HPDE6-E6E7 (cell line): ENCODE measurements around the gene LRP1B.

Experiments used
- DNase-seq: peaks from one replicate; pipeline ENCODE4 v3.0.0; 2011; ENCODE audit warnings: missing footprints; ENCODE audit errors: extremely low spot score

Gene LRP1B

GRCh38 chr2:142131010-142131669, at the start of gene LRP1B:
Gene LRP1B, minus strand, starts transcription at chr2:142131016. Its CDS starts 287 bp downstream, at chr2:142130729.
- no peak for DNase-seq

DNA sequence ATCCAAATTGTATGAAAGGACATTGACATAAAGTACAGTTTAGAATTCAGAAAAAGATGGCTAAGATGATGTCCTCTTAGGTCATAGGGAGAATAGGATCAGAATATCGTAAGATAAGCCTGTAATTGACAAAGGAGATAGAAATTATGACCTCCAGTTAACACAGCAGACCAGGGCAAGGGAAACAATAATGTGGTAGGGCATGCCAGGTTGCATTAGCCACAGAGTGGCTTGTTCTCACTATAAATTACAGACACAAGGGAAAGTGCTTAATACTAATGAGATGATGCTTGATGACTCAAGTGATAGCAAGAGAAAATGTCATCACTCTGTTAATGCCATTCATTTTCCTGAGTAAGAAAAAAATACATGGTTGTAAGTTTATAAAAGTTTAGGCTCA, 48.9 kb upstream of the LRP1B start:
- no peak for DNase-seq

- DNase-seq, result no peak
Measured at GRCh38 chr2:142178604-142179003, 47.8 kb upstream of the LRP1B start.

DNA sequence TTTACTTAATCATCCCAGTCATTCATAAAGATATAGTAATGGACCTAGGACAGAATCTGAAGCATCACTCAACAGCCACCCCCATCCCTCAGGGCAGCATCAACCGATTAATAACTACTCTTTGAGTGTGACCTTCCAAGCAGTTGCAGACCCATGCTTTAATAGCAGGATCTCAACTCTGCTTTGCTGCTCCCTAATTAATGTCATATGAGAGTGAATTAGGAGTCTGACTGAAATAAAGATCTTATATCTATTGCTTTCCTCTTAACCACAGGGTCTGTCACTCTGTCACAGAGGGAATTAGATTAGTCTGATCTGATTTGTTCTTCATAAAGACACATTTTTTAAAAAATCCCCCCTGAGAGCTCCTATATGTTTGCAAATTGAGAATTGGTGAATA, 46.1 kb upstream of the LRP1B start:
- no peak for DNase-seq

DNA sequence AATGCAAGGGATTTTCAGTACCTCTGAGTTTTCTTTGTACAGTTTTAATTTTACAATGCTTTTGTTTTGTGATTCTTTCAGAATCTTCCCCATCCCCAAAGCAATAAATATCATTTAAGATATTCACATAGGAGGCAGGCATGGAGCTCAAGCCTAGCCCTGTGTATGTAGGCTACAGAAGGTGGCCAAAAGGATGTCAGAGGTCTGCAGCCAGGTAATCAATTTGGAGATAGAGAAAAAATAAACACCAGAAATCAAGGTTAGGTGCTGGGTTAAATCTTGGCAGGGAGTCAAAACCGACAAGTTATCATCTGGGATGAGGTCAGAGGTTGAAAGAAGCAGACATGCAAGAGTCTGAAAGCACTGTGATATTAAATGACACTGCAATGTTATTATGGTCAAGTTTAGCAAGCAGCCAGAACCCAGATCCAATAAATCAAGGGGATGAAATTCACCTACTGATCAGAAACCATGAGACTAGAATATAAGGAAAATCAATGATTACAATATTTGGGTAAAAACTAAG, 45.1 kb upstream of the LRP1B start:
- no peak for DNase-seq

DNA sequence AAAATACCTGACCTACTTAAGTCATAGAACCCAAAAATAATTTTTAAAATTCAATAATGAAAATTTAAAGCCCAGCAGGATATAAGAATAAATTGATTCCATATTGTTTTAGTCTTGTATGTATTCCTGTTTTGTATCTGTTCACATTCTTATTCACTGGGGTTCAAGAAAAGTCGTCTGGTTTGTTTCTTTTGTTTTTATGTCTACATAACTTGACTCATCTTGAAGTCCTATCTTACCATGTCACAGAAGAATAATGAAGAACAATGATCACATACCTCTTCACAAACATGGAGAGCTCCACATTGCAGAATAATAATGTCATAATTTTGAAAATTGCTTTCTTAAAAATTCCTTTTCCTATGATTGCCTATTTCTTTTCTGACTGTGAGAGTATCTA, 43.4 kb upstream of the LRP1B start:
- no peak for DNase-seq

DNA sequence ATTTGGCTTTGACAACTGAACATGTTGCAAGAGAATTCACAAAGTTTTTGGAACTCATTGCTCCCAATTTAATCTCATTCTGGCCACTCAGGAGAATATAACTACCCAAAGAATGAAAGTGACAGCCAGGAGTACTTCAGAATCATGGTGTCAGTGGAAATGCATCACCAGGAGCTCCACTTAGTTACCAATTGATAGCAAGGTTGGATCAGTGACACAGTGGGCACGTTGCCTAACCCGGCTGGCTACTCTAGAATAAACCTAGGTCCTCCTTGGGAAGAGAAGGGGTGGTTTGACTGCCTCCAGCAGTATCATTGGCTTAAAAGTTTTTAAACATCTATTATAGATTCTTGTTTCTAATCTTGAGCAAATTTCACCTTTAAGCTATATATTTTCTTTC, 40.0 kb upstream of the LRP1B start:
- DNase-seq, result no peak

GRCh38 chr2:142165790-142166189, 35.0 kb upstream of the LRP1B start:
- DNase-seq, result peak; percentile 57

DNA sequence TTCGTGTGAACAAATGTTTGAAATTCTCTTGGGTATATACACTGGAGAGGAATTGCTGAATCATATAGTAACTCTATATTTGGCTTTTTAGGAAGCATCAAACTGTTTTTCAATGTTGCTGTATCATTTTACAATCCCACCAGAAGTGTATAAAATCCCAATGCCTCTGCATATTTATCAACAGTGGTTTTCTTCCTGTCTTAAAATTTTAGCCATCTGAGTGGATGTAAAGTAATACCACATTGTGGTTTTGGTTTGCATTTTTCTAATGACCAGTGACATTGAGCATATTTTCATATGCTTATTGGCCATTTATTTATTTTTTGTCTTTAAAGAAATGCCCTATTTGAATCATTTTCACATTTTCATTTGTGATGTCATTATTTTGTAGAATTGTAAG, 22.8 kb upstream of the LRP1B start:
- no peak for DNase-seq

DNA sequence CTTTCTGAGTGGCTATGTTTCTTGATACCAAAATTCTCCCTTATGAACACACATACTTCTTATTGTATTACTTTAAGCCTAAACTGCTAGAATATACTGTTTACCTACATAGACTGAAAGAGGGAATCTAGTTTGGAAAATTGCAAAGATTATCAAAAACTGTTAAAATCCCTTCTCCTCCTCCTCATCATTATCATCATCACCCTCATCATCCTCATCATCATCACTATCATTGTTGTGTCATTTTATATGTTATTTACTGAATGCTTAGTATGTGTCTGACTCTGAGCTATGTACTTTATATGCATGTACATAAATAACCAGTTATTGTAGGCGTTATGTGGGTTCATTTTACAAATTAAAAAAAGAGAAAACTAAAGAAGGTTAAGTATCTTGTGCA, 19.6 kb upstream of the LRP1B start:
- no peak for DNase-seq

GRCh38 chr2:142144547-142144946, 13.7 kb upstream of the LRP1B start:
- no peak for DNase-seq

DNA sequence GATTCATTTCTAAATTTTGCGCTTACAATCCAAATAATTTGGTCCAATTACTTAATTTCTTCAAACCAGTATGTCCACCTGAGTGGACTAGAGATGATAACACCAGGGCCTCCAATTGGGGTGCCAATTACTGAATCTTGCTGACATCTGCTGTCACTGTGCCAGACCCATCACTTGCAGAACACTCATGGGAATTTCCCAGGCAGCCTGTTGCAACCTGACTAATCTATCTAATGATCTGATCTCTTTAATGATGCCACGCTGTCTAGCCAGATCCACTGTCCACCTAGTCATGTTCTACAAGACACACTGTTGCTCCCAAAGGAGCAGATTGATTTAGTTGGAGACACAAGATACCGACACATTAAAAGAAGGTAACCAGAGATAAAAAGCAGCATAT, 11.8 kb upstream of the LRP1B start:
- no peak for DNase-seq

DNA sequence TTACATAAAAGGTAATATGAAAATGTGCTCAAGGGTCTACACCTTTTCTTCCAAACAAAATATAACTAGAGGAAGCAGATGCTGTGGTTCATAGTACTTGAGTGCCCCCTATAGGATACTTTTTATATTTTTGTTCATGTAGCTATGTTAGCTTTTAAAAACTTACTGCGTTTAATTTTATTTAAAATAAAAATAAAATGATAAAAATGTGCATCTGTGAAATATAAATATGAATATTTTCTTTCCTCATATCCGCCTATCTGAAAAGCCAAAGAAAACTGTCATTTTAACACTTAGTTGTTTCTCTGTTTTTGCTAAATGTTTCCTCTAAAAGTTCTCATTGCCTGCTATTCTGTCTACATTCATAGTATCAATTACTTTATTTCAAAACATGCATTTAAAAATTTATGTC, 9.6 kb upstream of the LRP1B start:
- no peak for DNase-seq

GRCh38 chr2:142139384-142139783, 8.6 kb upstream of the LRP1B start:
- DNase-seq, result no peak

DNA sequence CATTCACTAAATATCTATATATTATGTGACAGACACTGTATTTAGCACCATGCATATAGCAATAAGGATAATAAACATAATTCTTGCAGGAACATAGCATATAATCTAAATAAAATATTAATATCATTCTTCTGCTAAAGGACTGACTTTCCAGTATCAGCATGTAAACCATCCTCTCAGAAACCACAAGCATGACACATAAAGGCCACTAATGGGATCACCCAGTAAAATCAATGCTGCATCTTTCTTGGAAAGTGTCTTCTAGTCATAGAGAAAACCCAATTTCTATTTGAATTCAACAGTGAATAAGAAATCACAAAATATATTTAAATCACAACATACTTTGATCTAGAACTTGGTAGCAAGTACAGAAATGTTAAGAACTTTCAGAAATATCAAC, 5.8 kb upstream of the LRP1B start:
- no peak for DNase-seq

DNA sequence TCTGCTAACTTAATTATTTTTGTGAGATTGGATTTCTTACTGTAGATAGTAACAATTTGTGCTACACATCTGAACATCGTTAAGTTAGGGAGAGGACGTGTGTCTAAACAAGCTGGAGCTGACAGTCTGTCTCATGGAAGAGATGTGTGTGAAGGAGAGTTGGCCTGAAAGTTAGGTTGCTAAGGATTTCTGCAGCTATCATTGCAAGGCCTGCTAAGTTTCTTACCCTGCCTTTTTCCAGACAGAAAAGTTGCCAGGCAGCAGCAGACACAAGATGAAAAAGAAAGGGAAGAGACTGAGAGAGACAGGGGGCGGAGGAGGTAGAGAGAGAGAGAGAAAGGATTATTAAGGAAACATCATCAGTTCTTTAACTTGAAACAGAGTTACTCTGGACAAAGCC, 4.1 kb upstream of the LRP1B start:
- no peak for DNase-seq

DNA sequence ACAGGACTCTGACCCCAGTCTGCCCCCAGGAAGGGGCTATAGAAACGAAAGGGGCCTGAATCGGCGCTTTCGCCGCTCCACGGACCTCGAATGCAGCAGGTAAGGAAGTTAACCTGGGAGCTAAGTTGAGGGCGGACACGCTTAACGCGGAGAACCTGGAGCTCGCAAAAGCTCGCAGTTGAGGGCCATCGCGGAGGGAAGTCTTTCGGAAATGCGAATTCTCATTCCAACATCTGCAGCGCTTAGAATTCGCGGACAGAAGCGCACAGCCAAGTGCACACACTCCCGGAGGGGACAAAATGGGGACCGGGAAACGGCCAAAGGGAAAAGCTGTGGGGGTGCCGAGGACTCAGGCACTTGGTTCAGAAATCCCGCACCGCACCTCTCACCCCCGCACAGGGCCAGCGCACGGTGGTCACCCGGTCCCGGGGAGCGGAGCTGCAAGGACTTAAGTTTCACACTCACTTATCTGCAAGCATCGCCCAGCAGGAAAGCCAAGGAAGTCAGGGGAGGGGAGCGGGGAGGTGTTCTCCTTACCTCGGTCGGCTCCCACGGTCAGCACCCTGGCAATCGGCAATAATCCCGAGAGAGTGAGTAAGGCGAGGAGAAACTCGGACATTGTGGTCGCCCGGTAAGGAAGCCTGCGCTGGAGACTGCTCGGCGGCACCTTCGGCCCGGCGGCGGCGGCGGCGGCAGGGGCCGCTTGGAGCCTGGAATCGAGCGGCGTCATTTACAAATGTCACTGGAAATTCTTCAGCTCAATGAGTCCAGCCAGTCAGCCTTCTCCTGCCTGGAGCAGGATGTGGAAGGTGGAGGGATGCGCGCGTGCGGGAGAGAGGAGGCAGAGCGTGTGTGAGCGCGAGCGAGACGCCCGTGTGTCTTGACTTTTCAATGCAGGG, 456 bp downstream of the LRP1B start:
- DNase-seq, result no peak

GRCh38 chr2:142128105-142128504, 2.7 kb downstream of the LRP1B start:
- DNase-seq, result no peak

- no peak for DNase-seq
Measured at GRCh38 chr2:142127248-142127647, 3.6 kb downstream of the LRP1B start.

DNA sequence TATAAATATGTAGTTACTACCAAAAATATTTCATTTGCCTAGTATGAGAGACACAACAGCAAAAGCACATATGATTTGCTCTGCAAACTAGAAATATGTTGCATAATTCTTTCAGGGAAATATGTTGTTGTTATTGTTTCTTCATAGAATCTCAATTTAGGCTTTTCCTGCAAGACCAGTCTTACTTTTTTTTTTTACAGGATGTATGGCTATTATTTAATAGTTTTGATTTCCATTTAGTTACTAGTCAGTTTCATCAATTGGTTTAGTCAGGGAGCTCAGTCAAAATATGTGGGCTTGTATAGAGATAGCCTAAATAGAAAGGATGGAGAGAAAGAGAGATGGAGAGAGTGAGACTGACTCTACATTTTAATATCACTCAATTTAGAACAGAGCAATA, 6.1 kb downstream of the LRP1B start:
- DNase-seq, result no peak

- no peak for DNase-seq
Measured at GRCh38 chr2:142119347-142119746, 11.5 kb downstream of the LRP1B start.

DNA sequence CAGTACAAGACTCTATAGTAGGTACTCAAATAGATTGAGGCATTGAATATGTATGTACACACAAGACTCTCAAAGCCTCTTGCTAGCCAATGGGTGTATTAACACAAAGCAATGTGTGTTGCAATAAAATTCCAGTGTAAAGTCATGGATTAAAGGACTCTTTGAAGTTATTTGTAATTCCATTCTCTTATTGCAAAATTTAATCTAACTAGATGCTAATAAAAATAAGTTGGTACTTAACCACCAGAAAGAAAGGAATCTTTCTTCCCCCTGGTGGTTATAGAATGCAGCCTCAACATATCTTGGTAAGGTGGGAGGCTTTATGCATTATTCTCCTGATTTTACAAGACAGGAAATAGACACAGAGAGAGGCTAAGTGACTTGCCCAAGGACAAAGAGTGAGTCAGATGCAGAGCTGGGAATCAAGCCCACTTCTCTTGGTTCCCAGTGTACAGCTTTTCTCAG, 18.0 kb downstream of the LRP1B start:
- peak; percentile 13 for DNase-seq
